ENCODE data around the gene PPM1H. TPM values are rescaled to one million over a fixed set of nuclear protein-coding genes. Genes with fewer than 3 reads are reported as not detected.

Gene PPM1H
- total and polyA plus RNA-seq, 2 of the 8 experiments (the other 6 are each of a cell fraction or from before 2014, with no cell fraction given) = 16.4 to 36.1 TPM

GRCh38 chr12:62635649-62636048, 299.3 kb downstream of the PPM1H start:
- Histone ChIP-seq H4K8ac (ENCODE audit: extremely low read depth, insufficient read depth, low read length) (no peak overlapping the region), H3K23me2 (ENCODE audit: low read depth, low read length) (peaks cover 7% of the 10 kb centered on the region; the same call in 1 of the 2 replicates), H3K36me3 (ENCODE audit: control insufficient read depth in 2 of 4, insufficient read depth in 4 of 4, low read length in 3 of 4) (no peaks in the 10 kb centered on the region), H3K4ac (replicated peaks; ENCODE audit: insufficient read length, low read depth, low read length) (no peak overlapping the region), H3K4me2 (ENCODE audit: insufficient read depth in 1 of 2, low read depth in 2 of 2, low read length in 2 of 2) (no peak overlapping the region), H3K27ac (ENCODE audit: low read depth, low read length) (no peak overlapping the region), H2AK5ac (ENCODE audit: low read depth, low read length) (no peak overlapping the region; the same call in 1 of the 2 replicates), H3K4me1 (replicated peaks in 1 of 4; ENCODE audit: control insufficient read depth in 3 of 4, insufficient read depth in 4 of 4, low read length in 3 of 4) (peaks cover 2 to 15% (median 10%) of the 10 kb centered on the region in 4 experiments), H2BK12ac (ENCODE audit: low read depth, low read length) (no peak overlapping the region), H3K9ac (replicated peaks in 1 of 4; ENCODE audit: extremely low read depth in 1 of 4, low read depth in 3 of 4, low read length in 3 of 4) (no peak overlapping the region), H3K79me1 (ENCODE audit: low read depth, low read length) (no peaks in the 10 kb centered on the region; the same call in 1 of the 2 replicates), H4K5ac (ENCODE audit: insufficient read length, low read depth, low read length) (no peak overlapping the region), H2BK20ac (ENCODE audit: low read length) (no peak overlapping the region), H3K56ac (replicated peaks; ENCODE audit: insufficient read length, low read depth, low read length) (no peak overlapping the region), H3K79me2 (ENCODE audit: control insufficient read depth in 1 of 2, insufficient read depth in 2 of 2, low read length in 2 of 2) (no peaks in the 10 kb centered on the region), H2BK120ac (replicated peaks; ENCODE audit: low read depth, low read length) (no peak overlapping the region), H3K27me3 (replicated peaks in 1 of 4; ENCODE audit: control insufficient read depth in 3 of 4, extremely low read depth in 1 of 4, insufficient read depth in 3 of 4, low read length in 3 of 4) (peaks cover 2 to 35% (median 27%) of the 10 kb centered on the region in 4 experiments), H4K91ac (replicated peaks; ENCODE audit: insufficient read length, low read length) (no peak overlapping the region), H3K9me3 (ENCODE audit: insufficient read depth in 2 of 2, low read depth in 1 of 2, low read length in 1 of 2) (no peaks in the 10 kb centered on the region), H2BK15ac (ENCODE audit: low read length) (no peak overlapping the region), H3K4me3 (ENCODE audit: extremely low read depth in 1 of 4, insufficient read depth in 2 of 4, low read depth in 3 of 4, low read length in 4 of 4) (no peak overlapping the region), H3K23ac (ENCODE audit: insufficient read length) (no peak overlapping the region), H2AFZ (ENCODE audit: low read length) (no peak overlapping the region), H3K18ac (ENCODE audit: extremely low read depth, low read length) (no peak overlapping the region), H4K20me1 (replicated peaks in 1 of 2; ENCODE audit: control insufficient read depth in 1 of 2, insufficient read depth in 2 of 2, low read length in 2 of 2) (no peaks in the 10 kb centered on the region), H3K14ac (ENCODE audit: insufficient read length) (no peak overlapping the region), H2BK5ac (ENCODE audit: low read depth, low read length) (no peak overlapping the region)
- no peak for FAIRE-seq
- no peak for DNase-seq (ENCODE audit: low read depth in 1 of 2, low spot score in 2 of 2)
- TF ChIP-seq ATF3 (IDR thresholded peaks at IDR 0.05; ENCODE audit: insufficient read depth, low read depth, low read length) (no peak), SUZ12 (IDR thresholded peaks at IDR 0.05; ENCODE audit: low read length) (no peak), SP2 (IDR thresholded peaks at IDR 0.05; ENCODE audit: low read length) (no peak), EP300 (IDR thresholded peaks at IDR 0.05; ENCODE audit: borderline replicate concordance in 1 of 2, low read depth in 2 of 2, low read length in 2 of 2) (no peak), BRCA1 (IDR thresholded peaks at IDR 0.05; ENCODE audit: low read depth, low read length) (no peak), TAF7 (optimal IDR thresholded peaks at IDR 0.05; ENCODE audit: borderline replicate concordance, low read depth, low read length) (no peak), HDAC2 (IDR thresholded peaks at IDR 0.05; ENCODE audit: borderline replicate concordance in 1 of 2, low read depth in 2 of 2, low read length in 2 of 2) (no peak), TCF12 (IDR thresholded peaks at IDR 0.05; ENCODE audit: low read depth, low read length) (no peak), CBX8 (IDR thresholded peaks at IDR 0.05; ENCODE audit: borderline replicate concordance, low read depth, low read length) (no peak), ZNF274 (IDR thresholded peaks at IDR 0.05; ENCODE audit: borderline replicate concordance, extremely low read depth, low read length) (no peak)
- 93% methylated on average over 1 of the region's 1 CpG; no CpG with 5 or more reads in 1 of the 2 experiments for WGBS, 2 experiments (ENCODE audit: extremely low coverage in 1 of 2, insufficient coverage in 1 of 2, insufficient read length in 1 of 2, insufficient replicate concordance in 2 of 2, low coverage in 1 of 2, low lambda C conversion rate in 2 of 2, missing lambda C conversion rate in 1 of 2)
- CTCF ChIA-PET (ENCODE audit: partially characterized antibody) = interaction anchor here (0.6 to 3.0 kb wide), 8 partner anchors 17 to 294 kb away, joined by 3 to 13 read pairs (median 4); no protein-coding TSS in a partner anchor
- POLR2A ChIA-PET (ENCODE audit: partially characterized antibody) = interaction anchor here (1.1 to 1.7 kb wide), 2 partner anchors 24 to 33 kb away, joined by 3 to 5 read pairs; no protein-coding TSS in a partner anchor
